HG03354 (cell line): ENCODE results near the gene NTF4.

ENCODE experiments used
- ATAC-seq: cut with Tn5 transposase; IDR thresholded peaks from one replicate; pipeline ENCODE4 v1.9.1; 2021; ENCODE audit warnings: mild to moderate bottlenecking; ENCODE audit not compliant: unreplicated experiment, poor library complexity, severe bottlenecking

Gene NTF4

GRCh38 chr19:49064768-49065611 lies at the start of gene NTF4:
Gene NTF4, minus strand, starts transcription at chr19:49064818. Its CDS starts 2,821 bp downstream, at chr19:49061997.
- ATAC-seq = no peak

GRCh38 chr19:49113762-49114629 lies 49.4 kb upstream of the NTF4 start, which contains the start of gene LIN7B:
Gene LIN7B, plus strand, starts transcription at chr19:49114370. Its CDS starts 35 bp downstream, at chr19:49114405.
- ATAC-seq = peak; percentile 59

GRCh38 chr19:49111218-49111998 lies 46.8 kb upstream of the NTF4 start:
- ATAC-seq = no peak

- ATAC-seq = no peak
Measured at GRCh38 chr19:49110567-49110966, 45.9 kb upstream of the NTF4 start.

GRCh38 chr19:49109569-49110233 lies 45.1 kb upstream of the NTF4 start:
- no peak for ATAC-seq

GRCh38 chr19:49109051-49109450 lies 44.4 kb upstream of the NTF4 start:
- ATAC-seq = no peak

- no peak for ATAC-seq
Measured at GRCh38 chr19:49107625-49108459, 43.2 kb upstream of the NTF4 start.

GRCh38 chr19:49106648-49107135 lies 42.1 kb upstream of the NTF4 start:
- ATAC-seq = no peak

- no peak for ATAC-seq
Measured at GRCh38 chr19:49104229-49104864, 39.7 kb upstream of the NTF4 start.

- no peak for ATAC-seq
Measured at GRCh38 chr19:49103331-49104085, 38.9 kb upstream of the NTF4 start.

- ATAC-seq = no peak
Measured at GRCh38 chr19:49102303-49102702, 37.7 kb upstream of the NTF4 start.

- no peak for ATAC-seq
Measured at GRCh38 chr19:49101160-49101559, 36.5 kb upstream of the NTF4 start.

GRCh38 chr19:49098795-49099194 lies 34.2 kb upstream of the NTF4 start:
- no peak for ATAC-seq

- no peak for ATAC-seq
Measured at GRCh38 chr19:49097453-49098288, 33.1 kb upstream of the NTF4 start.

GRCh38 chr19:49094505-49095482 lies 30.2 kb upstream of the NTF4 start:
- ATAC-seq = no peak
